ENCODE data around the gene TUBB6. TPM values are rescaled to one million over a fixed set of nuclear protein-coding genes. Genes with fewer than 3 reads are reported as not detected.

The TUBB6 gene
- 532 and 823 TPM in 2 replicates for total RNA-seq

DNA sequence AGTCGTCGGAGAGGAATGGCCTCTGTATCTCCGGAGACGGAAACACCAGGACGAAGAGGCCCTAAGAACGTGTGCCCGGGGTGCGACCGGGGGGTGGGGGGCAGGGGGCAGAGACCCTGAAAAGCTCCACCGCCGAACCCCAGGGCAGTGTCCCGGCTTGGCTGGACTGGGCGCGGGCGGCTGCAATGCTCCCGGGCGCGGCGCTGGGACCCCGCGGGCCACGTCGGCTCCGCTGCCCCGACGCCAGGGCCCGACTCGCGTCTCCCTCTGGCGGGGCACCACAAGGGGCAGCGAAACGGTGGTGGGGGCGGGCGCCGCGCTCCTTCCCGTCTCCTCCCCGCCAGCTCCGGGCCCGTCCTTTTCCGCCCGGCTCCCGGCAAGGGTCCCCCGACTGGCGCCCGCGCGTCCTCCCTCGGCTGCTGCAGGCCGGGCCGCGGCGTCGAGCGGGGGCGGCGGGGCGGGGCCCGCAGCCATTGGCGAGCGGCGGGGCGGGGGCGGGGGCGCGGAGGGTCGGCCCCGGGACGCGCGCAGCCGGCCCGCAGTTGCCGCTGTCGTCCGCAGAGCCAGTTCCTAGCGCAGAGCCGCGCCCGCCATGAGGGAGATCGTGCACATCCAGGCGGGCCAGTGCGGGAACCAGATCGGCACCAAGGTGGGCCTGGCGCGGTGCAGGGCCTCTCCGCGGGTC lies at the start of gene TUBB6:
Gene TUBB6, plus strand, starts transcription at position 541 of the 685 bp plus-strand sequence. Its CDS starts 52 bp downstream, at position 593.

Other genes with a start within 250 kb of the TUBB6 start
- gene ANKRD62, start 214.4 kb upstream of the TUBB6 start, total RNA-seq = under 0.01 TPM in 1 of 2 replicates, not detected in the other
- gene CIDEA, start 53.9 kb upstream of the TUBB6 start, total RNA-seq = 0.33 and 0.52 TPM in 2 replicates
- 36.5 and 42.6 TPM in 2 replicates for gene AFG3L2, start 69.0 kb downstream of the TUBB6 start, total RNA-seq
- gene PRELID3A, start 99.7 kb downstream of the TUBB6 start, total RNA-seq = 0.86 and 0.87 TPM in 2 replicates